Measurements from ENCODE around the gene TMPRSS7. TPM values are rescaled to one million over a fixed set of nuclear protein-coding genes. Genes with fewer than 3 reads are reported as not detected.

TMPRSS7 gene
- total and polyA plus RNA-seq, 12 donors = not detected

DNA sequence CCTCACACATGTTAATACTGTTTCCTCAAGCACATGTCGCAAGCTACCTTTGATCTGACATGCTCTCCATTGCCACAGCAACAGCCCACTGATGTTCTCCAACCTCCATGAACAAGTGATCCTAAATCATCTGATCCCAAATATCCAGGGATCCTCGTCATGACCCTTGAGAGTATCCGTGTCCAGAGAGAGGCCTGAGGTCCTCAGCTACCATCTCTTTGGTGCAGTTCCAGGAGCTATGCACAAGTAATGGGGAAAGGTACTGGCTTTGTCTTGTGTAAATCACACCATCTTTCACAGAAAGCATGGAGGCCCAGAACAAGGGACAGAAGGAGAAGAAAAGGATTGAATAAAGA, 96.1 kb downstream of the TMPRSS7 start:
- H3K27ac ChIP-seq = no peak overlapping the region
- 80 to 91% (median 87%) methylated on average over 3 of the region's 3 CpGs for WGBS, 4 donors
- peaks cover 4 to 14% of the 10 kb centered on the region in 2 donors for H3K4me1 ChIP-seq (replicated peaks in 1 of 2)
- H3K27me3 ChIP-seq = no peaks in the 10 kb centered on the region
- TF ChIP-seq CTCF (IDR thresholded peaks at IDR 0.05) = no peak
- no peak for TF ChIP-seq POLR2A (IDR thresholded peaks at IDR 0.05)
- DNase-seq = no peak
- H3K9me3 ChIP-seq (replicated peaks in 1 of 3) = no peaks in the 10 kb centered on the region
- H3K36me3 ChIP-seq (replicated peaks in 1 of 2) = no peaks in the 10 kb centered on the region
- intact Hi-C loops (cut with DNase I) = no loop called here
- no peak overlapping the region for H3K4me3 ChIP-seq

MicroRNAs encoded within 50 kb of the gene (microRNA counts, 767-probe panel; counts per million panel counts)
- microRNA hsa-miR-567 = 0 counts per million in 2 donors

Small RNAs within 50 kb of the gene (microRNA-seq; reads per million reads assigned to microRNA genes)
- gene MIR567 = 0 reads per million in 3 donors

Small RNAs within 50 kb of the gene (small RNA-seq; reads per million reads assigned to genes)
- gene MIR567 = 0 reads per million in 2 donors

Other genes with a start within 250 kb of the TMPRSS7 start
- gene PHLDB2, start 175.5 kb upstream of the TMPRSS7 start, total RNA-seq = 10 to 100 TPM in 8 of 9 donors, 1 to 10 TPM in 1; 7.4 to 26.1 (median 14.2) TPM
- 10 to 100 TPM in 2 of 3 donors, 1 to 10 TPM in 1; 6.2 to 39.6 (median 12.9) TPM for gene PHLDB2, start 175.5 kb upstream of the TMPRSS7 start, polyA plus RNA-seq
- 10 to 100 TPM; 27.6 to 81.8 (median 49.6) TPM for gene ABHD10, start 55.7 kb upstream of the TMPRSS7 start, total RNA-seq
- gene ABHD10, start 55.7 kb upstream of the TMPRSS7 start, polyA plus RNA-seq = 10 to 100 TPM; 28.6 to 47.7 (median 30.3) TPM
- gene TAGLN3, start 35.8 kb upstream of the TMPRSS7 start, total RNA-seq = 10 to 100 TPM in 4 of 9 donors, 1 to 10 TPM in 1, under 1 TPM in 1, not detected in 3; 0.55 to 22.4 (median 11.2) TPM
- gene TAGLN3, start 35.8 kb upstream of the TMPRSS7 start, polyA plus RNA-seq = 10 to 100 TPM; 27.6 to 52.1 (median 42.4) TPM
- 1 to 10 TPM in 7 of 9 donors, under 1 TPM in 2; 0.06 to 9.0 (median 2.6) TPM for gene C3orf52, start 51.7 kb downstream of the TMPRSS7 start, total RNA-seq
- 1 to 10 TPM; 1.1 to 2.2 (median 2.2) TPM for gene C3orf52, start 51.7 kb downstream of the TMPRSS7 start, polyA plus RNA-seq
- gene GCSAM, start 98.5 kb downstream of the TMPRSS7 start, total RNA-seq = 1 to 10 TPM in 1 of 9 donors, under 1 TPM in 4, not detected in 4; 0.17 to 1.8 (median 0.26) TPM
- under 1 TPM in 2 of 3 donors, not detected in 1; 0.07 to 0.26 TPM for gene GCSAM, start 98.5 kb downstream of the TMPRSS7 start, polyA plus RNA-seq